Right renal pelvis (tissue), 4 donors: Measurements from ENCODE around the gene PYM1. TPM values are rescaled to one million over a fixed set of nuclear protein-coding genes. Genes with fewer than 3 reads are reported as not detected.
"Not testable (repeated sequence)": the region's sequence is repeated elsewhere in the genome, so short reads cannot be mapped to it uniquely, and the experiment has no call there.

Experiments used
- DNase-seq, 4 donors: peaks; one replicate each; pipeline ENCODE4 v3.0.0-alpha.2; 2013; ENCODE audit warnings: low read depth in 4 of 4, low spot score in 3 of 4, missing footprints in 1 of 4
- polyA plus RNA-seq, 4 donors: library from polyadenylated mRNA; unstranded; fragments of 120-200 nt; gene quantifications; one replicate each; pipeline ENCODE4 v1.2.1, GENCODE V29; 2013; ENCODE audit not compliant: insufficient read length in 4 of 4

The PYM1 gene
- polyA plus RNA-seq, 4 donors = 33.6 to 41.2 (median 39.1) TPM

DNA sequence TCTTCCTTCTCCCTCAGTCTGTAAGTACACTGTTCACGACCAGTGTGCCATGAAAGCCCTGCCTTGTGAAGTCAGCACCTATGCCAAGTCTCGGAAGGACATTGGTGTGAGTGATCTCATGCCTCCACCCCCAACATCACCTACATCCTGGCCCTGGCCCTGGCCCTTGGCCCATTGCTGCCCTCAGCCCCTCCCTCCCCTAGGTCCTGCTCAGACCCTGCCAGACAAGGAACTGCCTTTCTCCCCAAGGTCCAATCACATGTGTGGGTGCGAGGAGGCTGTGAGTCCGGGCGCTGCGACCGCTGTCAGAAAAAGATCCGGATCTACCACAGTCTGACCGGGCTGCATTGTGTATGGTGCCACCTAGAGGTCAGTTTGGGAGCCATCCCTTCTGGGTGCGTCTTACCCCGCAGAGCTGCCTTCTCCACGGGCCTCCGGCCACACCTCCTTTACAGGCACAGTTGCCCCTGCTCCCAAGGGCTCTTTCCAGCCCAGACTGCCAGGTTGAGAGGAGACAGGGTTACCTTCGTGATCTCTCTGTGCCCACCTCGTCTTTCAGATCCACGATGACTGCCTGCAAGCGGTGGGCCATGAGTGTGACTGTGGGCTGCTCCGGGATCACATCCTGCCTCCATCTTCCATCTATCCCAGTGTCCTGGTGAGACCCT lies 12.5 kb upstream of the PYM1 start:
- DNase-seq = peak; percentile 71 to 80 (median 76)

DNA sequence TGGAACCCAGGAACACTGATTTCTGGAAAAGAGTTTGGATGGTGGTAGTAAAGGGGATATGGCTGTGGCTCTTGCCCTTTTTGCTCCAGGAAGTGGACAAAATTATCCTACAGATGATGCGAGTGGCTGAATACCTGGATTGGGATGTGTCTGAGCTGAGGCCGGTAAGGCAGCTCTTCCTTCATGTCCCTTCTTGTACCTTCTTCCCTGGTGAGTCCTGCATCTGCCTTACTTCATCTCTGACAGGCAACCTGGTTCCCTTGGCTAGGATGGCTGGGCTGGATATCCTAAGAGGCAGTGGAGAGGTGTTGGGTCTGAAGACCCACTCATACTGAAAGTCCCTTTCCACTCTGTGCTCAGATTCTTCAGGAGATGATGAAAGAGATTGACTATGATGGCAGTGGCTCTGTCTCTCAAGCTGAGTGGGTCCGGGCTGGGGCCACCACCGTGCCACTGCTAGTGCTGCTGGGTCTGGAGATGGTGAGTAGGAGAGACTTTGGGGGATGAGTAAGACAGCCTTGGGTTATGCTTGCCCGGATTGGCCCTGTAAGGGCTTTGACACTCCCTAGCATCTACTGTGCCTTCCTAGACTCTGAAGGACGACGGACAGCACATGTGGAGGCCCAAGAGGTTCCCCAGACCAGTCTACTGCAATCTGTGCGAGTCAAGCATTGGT lies 11.3 kb upstream of the PYM1 start:
- DNase-seq = no peak

DNA sequence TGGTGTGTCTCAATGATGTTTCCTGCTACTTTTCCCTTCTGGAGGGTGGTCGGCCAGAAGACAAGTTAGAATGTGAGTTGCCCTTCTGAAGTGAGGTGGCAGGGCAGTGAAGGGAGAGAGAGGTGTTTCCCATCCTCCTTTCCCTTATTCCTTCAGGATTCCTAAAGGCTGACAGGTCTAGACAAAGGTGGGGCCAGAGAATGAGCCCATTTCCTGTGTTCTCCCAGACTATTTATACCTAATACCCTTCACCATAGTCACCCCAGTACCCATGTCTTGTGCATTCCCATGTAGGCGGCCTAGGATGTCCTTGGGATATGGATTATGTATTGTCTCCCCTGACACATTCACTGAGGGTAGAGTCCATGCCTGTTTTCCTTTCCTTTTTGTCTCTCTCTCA lies 10.3 kb upstream of the PYM1 start:
- DNase-seq = no peak

DNA sequence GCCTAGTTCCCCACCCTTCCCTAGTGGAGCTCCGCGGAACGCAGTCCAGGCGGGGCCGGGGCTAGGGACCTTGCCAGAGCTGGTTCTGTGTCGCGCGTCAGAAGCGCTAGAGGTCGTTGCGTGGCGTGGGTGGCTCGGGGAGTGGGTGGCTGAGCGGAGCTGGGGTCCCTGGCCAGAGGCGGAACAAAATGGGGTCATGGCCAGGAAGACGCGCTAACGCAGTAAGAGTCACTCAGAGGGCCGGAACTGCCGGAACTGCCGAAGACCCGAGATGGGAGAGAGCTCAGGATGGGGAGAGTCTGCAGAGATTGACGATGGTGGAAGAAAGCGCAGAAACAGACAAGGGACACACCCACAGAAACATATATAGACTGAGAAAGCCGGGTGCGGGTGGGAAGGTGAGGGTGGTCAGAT lies 8.1 kb upstream of the PYM1 start:
- DNase-seq = no peak

DNA sequence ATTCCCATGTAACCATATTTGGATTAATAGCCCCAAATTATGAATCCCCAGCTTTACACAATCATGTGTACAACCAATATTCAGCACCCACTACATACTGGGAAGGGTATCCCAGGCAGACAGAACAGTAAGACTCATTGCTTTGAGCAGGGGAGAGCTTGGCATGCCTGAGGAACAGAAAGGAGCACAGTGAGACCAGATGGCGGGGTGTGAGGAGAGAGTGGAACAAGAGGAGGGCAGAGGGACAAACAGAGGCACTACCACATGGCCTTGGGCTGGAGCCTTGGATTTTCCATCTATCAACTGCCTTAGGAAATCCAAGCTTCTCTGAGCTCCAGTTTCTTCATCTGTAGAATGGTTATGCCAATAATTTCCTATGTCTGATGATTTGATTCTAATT lies 7.1 kb upstream of the PYM1 start:
- DNase-seq = no peak

DNA sequence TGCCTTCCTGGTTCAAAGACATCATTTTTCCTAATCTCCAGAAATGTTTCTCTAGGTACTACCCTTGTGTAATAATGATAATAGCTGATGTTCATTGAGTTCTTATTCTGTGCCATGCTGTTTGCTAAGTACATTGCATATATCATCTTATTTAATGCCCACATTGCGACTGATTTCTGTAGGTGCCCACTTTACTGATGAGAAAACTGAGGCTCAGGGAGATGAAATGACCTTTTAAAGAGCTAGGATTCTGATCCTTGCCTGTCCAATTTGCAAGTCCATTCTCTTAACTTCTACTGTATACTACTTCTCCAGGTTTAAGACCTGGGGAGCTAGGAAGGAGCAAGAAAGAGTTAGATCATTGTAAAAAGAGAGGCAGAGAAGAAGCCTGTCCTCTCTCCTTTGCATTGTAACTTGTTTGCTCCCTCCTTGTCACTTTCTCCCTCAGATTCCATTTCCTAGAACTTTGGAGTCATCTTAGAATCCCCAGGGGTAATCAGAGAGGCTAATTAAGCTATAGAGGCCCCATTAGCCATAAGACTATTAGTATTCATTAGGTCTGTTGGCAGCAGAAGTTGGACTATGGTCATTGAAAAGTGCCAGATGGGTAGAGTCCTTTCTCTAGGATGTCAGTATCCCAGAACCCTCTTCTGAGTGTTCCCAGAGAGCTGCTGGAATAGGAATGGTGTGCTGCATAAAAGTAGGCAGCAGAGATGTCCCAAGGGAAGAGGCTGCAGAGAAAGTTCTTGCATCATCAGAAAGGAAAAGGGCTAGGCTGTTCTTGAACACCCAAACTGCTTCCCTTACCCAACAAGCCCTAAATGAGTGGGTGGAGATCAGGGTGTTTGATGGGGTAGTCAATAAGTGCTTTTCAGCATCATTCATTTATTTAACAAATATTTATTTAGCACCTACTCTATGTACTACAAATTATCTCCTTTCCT lies 6.4 kb upstream of the PYM1 start:
- DNase-seq = no peak

DNA sequence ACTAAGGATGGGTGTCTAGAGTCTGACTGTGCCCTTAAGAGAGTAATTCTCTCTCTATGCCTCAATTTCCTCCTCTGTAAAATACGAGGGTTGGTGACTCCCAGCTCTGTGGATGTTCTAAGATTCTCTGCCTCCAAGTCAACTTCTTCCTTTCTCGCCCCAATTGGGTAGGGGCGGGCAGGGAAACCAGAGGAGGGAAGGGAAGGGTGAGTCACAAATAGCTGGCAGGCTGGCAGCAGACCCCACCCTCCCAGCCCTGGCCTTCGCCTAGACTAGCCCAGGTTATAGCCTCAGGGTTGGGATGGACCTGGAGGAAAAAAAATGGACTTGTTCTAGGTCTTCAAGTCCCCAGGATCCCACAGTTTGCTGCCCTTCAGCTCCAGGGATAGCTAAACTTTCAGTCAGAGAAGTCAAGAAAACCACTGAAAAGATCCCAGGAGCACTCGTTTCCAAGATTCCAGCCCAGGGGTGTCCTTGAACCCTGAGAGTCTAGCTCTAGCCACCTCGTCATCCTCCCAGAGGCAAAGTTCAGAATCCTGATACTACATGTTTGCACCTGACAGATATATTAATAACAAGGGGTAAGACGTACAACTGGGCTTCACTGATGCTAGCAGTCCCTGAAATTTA lies 5.6 kb upstream of the PYM1 start:
- no peak for DNase-seq

DNA sequence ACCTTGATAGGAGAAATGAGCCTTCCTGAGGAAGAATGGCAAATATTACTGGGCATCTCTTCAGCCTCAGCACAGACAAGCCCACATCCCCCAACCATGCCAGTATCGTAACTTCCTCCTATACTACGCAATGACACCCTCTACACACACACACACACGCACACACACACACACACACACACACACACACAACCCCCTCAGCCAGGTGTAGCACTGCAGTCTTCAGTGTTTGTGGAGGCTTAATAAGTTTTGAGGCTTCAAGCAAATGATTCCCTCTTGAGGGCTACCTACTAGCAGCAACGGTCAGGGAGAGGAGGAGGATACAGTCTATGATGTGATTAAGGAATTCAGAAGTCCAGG lies 4.8 kb upstream of the PYM1 start:
- no peak for DNase-seq

DNA sequence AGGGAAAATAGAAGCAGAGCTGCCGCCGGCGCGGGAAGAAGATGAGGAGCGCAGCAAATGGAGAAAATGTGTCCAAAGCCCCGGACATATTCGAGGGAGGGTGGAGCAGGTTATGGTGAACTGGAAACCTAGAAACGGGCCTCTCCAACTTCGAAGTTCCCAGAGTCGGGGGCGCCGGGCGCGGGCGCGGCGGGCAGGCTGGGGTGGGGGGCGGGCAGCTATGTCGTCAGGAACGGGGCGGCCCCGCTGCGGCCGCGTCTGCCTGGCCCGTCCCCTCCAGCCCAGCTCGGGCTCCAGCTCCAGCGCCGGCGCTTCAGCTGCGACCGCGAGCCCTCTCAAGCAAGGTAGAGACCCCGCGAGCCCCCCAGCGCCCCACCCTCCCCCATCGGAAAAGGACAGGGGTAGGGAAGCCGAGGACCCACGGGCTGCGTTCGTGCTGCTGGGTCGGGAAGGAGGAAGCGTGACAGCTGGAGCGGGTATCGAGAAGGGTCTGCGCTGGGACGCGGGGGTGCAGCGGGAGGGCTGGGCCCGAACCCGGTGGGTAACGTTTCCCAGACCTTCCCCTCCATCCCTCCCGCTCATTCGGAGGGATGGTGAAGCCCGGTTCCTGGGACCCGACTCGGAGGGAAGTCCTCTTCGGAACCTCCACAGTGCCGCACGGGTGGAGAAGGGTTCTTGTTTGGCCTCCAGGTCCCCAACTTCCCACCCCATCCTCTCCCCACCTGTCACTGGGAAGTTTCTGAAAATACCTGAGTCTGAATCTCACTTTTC lies 4.3 kb upstream of the PYM1 start:
- DNase-seq = peak in 3 of 4 donors; percentile 35 to 43 (median 39)

DNA sequence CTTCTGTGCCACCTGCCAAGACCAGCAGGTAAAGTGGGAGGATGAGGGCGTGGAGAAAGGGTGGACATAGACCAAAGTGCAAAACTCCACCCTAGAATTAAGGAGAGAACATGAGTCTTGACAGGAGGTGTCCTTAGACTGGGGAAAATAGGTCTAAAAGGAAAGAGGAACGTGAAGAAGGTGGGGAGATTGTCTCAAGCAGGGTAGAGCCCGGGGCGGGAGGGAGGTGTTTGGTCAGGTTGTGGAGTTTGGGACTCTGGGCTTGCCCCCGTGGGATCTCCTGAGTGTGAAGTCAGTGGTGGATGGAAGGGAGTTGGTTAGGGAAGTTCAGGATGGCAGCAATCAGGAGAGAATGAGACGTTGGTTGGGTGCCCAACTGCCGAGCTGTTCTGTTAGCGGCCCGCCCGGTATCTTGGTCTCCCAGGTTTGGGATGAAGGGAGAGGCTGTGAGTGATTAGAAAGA lies 3.7 kb upstream of the PYM1 start:
- no peak for DNase-seq

DNA sequence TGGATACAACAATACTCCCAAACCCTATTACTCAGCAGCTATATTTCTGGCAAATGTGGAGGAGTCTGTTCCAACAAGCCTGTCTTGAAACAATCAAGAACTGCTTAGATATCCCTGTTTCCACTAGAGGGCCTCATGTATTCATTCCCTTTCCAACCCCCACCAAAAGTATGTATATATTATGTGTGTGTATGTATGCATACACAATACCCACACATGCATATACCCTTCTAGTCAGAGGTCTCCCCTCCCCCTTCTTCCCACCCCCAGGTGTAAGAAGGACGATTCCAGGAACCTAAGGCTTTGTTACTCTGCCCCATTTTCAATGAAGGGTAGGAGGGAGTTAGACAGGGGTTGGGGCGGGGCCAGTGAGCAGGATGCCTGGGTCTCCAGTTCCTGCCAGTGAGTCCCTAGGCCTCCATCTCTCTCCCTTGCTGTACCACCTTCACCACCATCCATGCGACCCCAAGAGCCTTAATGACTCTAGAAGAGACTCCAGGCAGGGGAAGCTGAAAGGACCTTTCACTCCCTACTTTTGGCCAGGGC lies 3.1 kb upstream of the PYM1 start, which contains the start of gene DGKA:
DGKA (plus strand) TSS at position 392 of the 546 bp plus-strand sequence. CDS start 5,342 bp downstream, outside the sequence.
- peak in 1 of 4 donors; percentile 42 for DNase-seq

DNA sequence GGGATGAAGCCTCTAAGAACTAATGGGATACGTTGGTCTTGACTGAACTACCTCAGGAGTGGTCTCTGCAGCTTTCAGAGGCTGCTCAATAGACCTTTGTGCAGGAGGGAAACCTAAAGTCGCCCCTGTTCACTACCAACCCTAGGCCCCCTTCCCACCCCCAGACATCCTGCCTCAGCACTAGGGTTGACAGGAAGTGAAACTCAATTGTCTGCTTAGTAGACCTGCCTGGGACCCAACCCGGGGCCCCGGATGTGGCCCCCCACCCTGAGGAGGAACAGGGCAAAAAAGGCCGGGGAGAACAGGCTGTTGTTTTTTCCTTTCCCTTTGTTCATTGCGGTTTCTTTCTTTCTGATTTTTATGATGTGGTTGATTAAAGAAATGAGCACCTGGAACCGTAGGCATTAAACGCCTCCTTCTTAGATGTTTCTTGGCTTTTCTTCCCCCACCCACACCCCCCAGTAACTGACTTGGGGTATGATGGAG lies 1.7 kb upstream of the PYM1 start:
- DNase-seq = no peak

DNA sequence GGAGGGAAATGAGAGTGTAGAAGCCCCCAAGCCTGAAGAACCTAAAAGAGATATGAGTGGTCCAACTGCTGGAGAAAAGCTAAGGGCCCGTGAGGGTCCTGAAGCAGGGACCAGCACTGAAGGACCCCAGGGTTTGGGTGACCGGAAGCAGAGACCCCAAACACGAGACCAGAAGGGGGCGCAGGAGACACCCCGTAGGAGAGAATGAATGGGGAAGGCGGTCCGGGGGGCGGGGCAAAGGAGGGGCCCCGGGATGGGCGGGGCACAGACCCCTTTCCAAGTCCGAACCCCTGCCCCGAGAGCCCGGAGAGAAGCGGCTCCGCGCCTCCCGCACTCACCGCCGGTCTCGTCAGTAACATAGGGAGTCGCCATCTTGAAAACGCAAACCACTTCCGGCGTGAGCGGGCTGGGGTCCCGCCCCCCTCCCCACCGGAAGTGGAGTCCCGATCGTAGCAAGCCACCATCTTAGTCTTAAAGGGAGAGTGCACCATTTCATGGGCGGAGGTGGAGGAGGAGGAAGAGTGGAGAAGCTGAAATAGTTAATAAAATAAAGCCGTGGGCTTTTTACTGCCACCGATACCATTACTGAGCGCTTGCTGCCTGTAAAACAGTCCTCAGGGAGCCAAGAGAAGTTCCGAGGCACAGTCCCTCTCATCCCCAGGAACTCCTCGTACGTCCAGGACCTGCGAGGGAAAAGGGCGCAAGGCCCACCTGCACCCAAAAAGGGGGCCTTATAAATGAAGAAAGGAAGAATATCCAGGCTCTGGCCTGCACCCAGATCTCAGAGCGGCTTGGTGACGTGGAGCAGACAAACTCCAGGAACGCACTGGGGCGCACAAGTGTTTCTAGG lies 731 bp downstream of the PYM1 start:
- DNase-seq = peak; percentile 82 to 89 (median 86)

DNA sequence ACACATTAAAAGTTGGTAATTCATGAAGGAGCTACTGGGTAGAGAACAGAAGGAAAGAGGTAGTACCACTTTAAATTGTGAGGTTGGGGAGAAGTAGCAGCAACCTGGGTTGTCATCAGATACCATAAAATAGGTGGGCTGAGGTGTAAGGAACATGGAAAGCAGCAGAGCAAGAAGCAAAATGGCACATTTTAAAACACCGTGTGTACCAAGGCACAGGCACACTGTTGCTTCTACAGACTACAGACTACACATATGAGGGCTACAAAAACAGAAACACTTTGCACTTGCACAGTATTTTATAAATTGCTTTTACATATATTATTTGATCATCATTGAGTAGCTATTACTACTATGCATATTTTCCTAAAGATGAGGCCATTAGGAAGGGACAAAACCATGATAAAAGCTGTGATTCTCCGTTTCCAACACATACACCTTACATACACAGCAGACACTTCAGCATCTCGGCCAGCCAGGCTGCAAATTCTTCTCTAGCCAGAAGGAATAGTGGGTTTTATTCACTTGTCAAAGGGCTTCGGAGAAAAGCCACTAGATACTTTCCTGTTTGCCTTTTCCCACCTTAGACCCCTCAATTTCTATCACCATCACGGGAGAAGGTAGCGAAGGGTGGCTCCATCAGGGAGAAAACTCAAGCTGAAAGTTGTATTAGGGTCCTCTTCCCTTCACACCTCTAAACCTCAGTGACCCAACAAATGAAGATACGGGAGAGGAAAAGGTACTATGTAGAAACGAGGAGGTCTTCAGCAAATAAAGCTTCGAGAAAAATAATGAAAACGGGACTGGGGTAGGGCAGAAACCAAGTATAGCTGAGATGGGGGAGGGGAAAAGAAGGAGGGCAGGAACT lies 1.6 kb downstream of the PYM1 start:
- no peak for DNase-seq

DNA sequence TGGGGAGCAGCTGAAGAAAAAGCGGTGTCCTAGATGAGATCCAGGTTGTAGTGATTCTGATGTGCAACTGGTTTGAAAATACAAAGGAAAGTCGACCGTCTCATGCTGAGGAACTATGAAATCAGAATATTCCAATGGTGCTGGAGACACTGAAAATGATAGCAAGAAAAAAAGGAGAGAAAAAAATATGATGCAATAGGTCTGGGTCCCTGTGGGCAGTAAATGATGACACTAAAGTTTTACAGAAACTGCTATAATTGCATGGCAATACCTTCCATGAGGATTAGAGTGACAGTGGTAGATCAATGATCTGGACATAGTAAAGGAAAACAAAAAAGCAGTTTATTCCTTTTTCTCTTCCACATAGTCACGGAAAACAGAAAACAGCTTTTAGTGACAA lies 2.3 kb downstream of the PYM1 start:
- no peak for DNase-seq

DNA sequence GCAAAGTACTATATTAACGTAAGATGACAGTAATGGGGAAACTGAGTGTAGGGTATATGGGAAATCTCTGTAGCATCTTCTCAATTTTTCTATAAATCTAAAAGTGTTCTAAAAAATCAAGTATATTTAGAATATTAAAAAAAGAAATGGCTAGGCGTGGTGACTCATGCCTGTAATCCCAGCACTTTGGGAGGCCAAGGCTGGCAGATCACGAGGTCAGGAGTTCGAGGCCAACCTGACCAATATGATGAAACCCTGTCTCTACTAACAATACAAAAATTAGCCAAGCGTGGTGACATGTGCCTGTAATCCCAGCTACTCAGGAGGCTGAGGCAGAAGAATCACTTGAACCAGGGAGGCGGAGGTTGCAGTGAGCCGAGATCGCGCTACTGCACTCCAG lies 4.0 kb downstream of the PYM1 start:
- not testable (repeated sequence) for DNase-seq

DNA sequence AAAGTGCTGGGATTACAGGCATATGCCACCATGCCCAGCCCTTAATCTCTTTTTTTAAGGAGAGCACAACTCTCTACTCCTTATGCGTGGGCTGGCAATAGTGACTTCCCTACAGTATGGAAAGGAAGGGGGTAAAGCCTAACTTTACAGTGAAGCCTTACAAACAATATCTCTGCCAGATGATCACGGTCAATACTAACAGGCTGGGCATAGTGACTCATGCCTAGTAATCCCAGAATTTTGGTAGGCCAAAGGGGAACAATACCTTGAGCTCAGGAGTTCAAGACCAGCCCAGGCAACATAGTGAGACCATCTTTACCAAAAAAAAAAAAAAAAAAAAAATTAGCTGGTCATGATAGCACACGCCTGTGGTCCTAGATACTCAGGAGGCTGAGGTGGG lies 5.6 kb downstream of the PYM1 start:
- no peak for DNase-seq

DNA sequence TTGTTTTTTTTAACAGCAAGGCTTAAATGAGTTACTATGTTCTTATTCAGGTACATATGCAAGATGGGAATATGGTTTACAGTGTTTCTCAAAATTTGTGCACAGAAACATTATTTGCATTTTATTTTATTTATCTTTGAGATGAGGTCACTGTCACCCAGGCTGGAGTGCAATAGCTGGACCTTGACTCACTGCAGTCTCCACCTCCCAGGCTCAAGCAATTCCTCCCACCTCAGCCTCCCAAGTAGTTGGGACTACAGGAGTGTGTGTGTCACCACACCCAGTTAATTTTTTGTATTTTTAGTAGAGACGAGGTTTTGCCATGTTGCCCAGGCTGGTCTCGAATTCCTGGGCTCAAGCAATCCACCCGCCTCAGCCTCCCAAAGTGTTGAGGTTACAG lies 8.7 kb downstream of the PYM1 start:
- DNase-seq = not testable (repeated sequence)
